ENCODE results near the gene SYT11.
"Not testable (repeated sequence)": the region's sequence is repeated elsewhere in the genome, so short reads cannot be mapped to it uniquely, and the experiment has no call there.

Gene SYT11

GRCh38 chr1:155900161-155900560 lies 40.8 kb downstream of the SYT11 start:
- DNase-seq = no peak

- no peak for DNase-seq
Measured at GRCh38 chr1:155904261-155904660, 44.9 kb downstream of the SYT11 start.

GRCh38 chr1:155909894-155910293 lies 50.5 kb downstream of the SYT11 start:
- no peak for DNase-seq

GRCh38 chr1:155910621-155911121 lies 51.3 kb downstream of the SYT11 start:
- DNase-seq = peak; percentile 66

GRCh38 chr1:155911156-155912055 lies 52.0 kb downstream of the SYT11 start, which contains the start of gene RIT1:
RIT1 (minus strand) TSS chr1:155911349; CDS start chr1:155910761, 588 bp downstream.
- peak; percentile 95 for DNase-seq

- DNase-seq = no peak
Measured at GRCh38 chr1:155912056-155912536, 52.7 kb downstream of the SYT11 start.

- DNase-seq = no peak
Measured at GRCh38 chr1:155913969-155914757, 54.8 kb downstream of the SYT11 start.

GRCh38 chr1:155918660-155919059 lies 59.3 kb downstream of the SYT11 start:
- DNase-seq = no peak

GRCh38 chr1:155919801-155920200 lies 60.4 kb downstream of the SYT11 start:
- DNase-seq = no peak

- no peak for DNase-seq
Measured at GRCh38 chr1:155920717-155921116, 61.4 kb downstream of the SYT11 start.

- no peak for DNase-seq
Measured at GRCh38 chr1:155925506-155925905, 66.1 kb downstream of the SYT11 start.

- no peak for DNase-seq
Measured at GRCh38 chr1:155929057-155929456, 69.7 kb downstream of the SYT11 start.

- not testable (repeated sequence) for DNase-seq
Measured at GRCh38 chr1:155930725-155931124, 71.4 kb downstream of the SYT11 start.

- no peak for DNase-seq
Measured at GRCh38 chr1:155931332-155932038, 72.1 kb downstream of the SYT11 start.

GRCh38 chr1:155932081-155932480 lies 72.7 kb downstream of the SYT11 start:
- no peak for DNase-seq

- DNase-seq = no peak
Measured at GRCh38 chr1:155932487-155932886, 73.1 kb downstream of the SYT11 start.

GRCh38 chr1:155933591-155934096 lies 74.3 kb downstream of the SYT11 start:
- DNase-seq = peak; percentile 49

- DNase-seq = peak; percentile 100
Measured at GRCh38 chr1:155934097-155934935, 74.9 kb downstream of the SYT11 start, which contains the start of gene KHDC4. KHDC4 (minus strand) TSS chr1:155934413; CDS start chr1:155934373, 40 bp downstream.

Measured in NCI-H82 (cell line).